ENCODE data around the gene ADPRHL1. TPM values are rescaled to one million over a fixed set of nuclear protein-coding genes. Genes with fewer than 3 reads are reported as not detected.

ADPRHL1 gene
- total and polyA plus RNA-seq, 2 donors (not counting 1 experiment from before 2014, with no cell fraction given), result 0.28 to 1.3 TPM

DNA sequence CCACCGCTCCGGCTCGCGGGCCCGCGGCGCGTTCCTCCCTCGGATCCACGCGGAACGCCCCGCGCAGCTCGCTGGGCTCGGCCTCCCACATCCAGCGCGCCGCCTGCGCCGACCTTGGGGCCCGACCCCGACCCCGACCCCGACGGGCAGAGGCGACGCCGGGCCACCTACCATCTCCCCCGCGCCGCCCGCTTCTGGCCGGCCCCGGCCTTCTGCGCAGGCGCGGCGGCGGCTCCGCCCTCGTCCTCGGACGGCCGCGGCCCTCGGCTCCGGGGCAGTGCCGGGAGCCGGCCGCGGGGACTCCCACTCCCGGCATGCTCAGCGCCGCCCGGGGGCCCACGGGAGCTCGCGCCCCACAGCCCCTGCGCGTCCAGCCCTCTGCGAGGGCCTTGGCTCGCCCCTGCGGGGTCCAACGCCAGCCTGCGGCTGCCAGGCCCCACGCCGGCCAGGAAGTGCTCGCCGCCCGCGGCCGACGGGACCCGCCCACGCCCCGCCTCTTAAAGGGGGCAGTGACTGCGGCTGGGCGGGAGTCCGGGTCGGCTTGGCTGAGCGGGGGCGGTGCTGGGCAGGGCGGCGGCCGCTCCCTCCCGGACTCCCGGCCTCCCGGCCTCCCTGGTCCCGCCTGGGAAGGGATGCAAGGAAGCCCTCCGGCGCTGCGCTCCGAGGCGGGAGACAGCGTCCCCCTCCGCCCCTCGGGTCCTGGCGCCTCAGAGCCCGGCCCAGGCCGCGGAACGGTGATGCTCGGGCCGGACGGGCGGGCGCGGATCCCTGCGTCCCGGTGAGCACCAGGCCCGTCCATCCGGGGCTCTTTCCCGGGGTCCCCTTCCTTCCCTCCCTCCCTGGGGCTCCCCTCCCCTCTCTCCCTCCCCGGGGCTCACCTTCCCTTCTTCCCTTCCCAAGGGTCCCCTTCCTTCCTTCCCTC is 37.5 kb upstream of the ADPRHL1 start, which contains the start of gene DCUN1D2:
DCUN1D2 (minus strand) TSS at position 216 of the 922 bp plus-strand sequence; CDS start at position 174, 42 bp downstream.
- peak within 1 kb of the TSS in 1 of 2 donors; percentile 73 for H3K27ac ChIP-seq (ENCODE audit: low read length in 2 of 2)
- peaks cover 24 to 27% of the 10 kb centered on the region in 2 donors for H3K4me1 ChIP-seq (ENCODE audit: control insufficient read depth in 2 of 2, insufficient read depth in 2 of 2, low read length in 2 of 2)
- intact Hi-C loops (cut with micrococcal nuclease), result loop anchor here (2.0 kb wide), 2 partner anchors 282 to 338 kb away; partner anchors contain the start of genes CUL4A and PCID2
- H3K9ac ChIP-seq (ENCODE audit: low read length), result peak within 1 kb of the TSS; percentile 80
- H3K9me3 Mint-ChIP-seq (ENCODE audit: insufficient read depth), result no peaks in the 10 kb centered on the region
- H2AFZ ChIP-seq (ENCODE audit: insufficient read depth, low read depth, low read length, poor library complexity, severe bottlenecking), result peak within 1 kb of the TSS; percentile 87
- H3K36me3 ChIP-seq (replicated peaks in 1 of 2; ENCODE audit: control extremely low read depth in 1 of 2, control insufficient read depth in 1 of 2, extremely low read depth in 1 of 2, insufficient read depth in 2 of 2, low read length in 1 of 2), result peaks cover 0 to 6% of the 10 kb centered on the region in 2 experiments
- DNase-seq (peak; percentile 90), ATAC-seq (ENCODE audit: low read depth) (peak; percentile 92)
- H3K4me1 Mint-ChIP-seq, result peaks cover 53% of the 10 kb centered on the region
- H3K4me3 ChIP-seq (ENCODE audit: control extremely low read depth in 1 of 5, extremely low read depth in 1 of 5, insufficient read depth in 1 of 5, low read depth in 2 of 5, low read length in 4 of 5), result peak within 1 kb of the TSS; percentile 53 to 82 (median 68)
- H3K79me2 ChIP-seq (ENCODE audit: control insufficient read depth, insufficient read depth, low read length), result peaks cover 77% of the 10 kb centered on the region
- peak within 1 kb of the TSS; percentile 94 for H3K4me3 Mint-ChIP-seq
- H3K27me3 Mint-ChIP-seq, result no peaks in the 10 kb centered on the region
- peak within 1 kb of the TSS; percentile 88 for H3K27ac Mint-ChIP-seq
- peaks cover 24% of the 10 kb centered on the region for H4K20me1 ChIP-seq (ENCODE audit: control insufficient read depth, insufficient read depth, low read length, poor library complexity, severe bottlenecking)
- H3K9me3 ChIP-seq (ENCODE audit: control extremely low read depth in 1 of 3, control insufficient read depth in 2 of 3, insufficient read depth in 1 of 3, low read length in 2 of 3), result no peaks in the 10 kb centered on the region
- H3K27me3 ChIP-seq (replicated peaks in 1 of 4; ENCODE audit: control extremely low read depth in 1 of 4, control insufficient read depth in 3 of 4, insufficient read depth in 4 of 4, low read length in 3 of 4), result no peaks in the 10 kb centered on the region
- H3K4me2 ChIP-seq (replicated peaks; ENCODE audit: low read depth, low read length, poor library complexity, severe bottlenecking), result peak within 1 kb of the TSS; percentile 91
- under 1% methylated on average over 115 of the region's 115 CpGs for WGBS (ENCODE audit: insufficient coverage)
- ChIA-PET POLR2A (no interaction called here), CTCF (no interaction called here)
- TF ChIP-seq EZH2 (IDR thresholded peaks at IDR 0.05; ENCODE audit: borderline replicate concordance, insufficient read depth, low read depth, low read length, poor library complexity, severe bottlenecking), result no peak
- TF ChIP-seq, protein P1, sequence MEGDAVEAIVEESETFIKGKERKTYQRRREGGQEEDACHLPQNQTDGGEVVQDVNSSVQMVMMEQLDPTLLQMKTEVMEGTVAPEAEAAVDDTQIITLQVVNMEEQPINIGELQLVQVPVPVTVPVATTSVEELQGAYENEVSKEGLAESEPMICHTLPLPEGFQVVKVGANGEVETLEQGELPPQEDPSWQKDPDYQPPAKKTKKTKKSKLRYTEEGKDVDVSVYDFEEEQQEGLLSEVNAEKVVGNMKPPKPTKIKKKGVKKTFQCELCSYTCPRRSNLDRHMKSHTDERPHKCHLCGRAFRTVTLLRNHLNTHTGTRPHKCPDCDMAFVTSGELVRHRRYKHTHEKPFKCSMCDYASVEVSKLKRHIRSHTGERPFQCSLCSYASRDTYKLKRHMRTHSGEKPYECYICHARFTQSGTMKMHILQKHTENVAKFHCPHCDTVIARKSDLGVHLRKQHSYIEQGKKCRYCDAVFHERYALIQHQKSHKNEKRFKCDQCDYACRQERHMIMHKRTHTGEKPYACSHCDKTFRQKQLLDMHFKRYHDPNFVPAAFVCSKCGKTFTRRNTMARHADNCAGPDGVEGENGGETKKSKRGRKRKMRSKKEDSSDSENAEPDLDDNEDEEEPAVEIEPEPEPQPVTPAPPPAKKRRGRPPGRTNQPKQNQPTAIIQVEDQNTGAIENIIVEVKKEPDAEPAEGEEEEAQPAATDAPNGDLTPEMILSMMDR (IDR thresholded peaks at IDR 0.05), result no peak
